ENCODE data around the gene EOGT. TPM values are rescaled to one million over a fixed set of nuclear protein-coding genes. Genes with fewer than 3 reads are reported as not detected.
A peak's percentile ranks its signal among the peaks of the same experiment; 100 is the strongest.

Gene EOGT
- total and polyA plus RNA-seq, 2 experiments from 2014 or later = 11.9 to 27.2 TPM

DNA sequence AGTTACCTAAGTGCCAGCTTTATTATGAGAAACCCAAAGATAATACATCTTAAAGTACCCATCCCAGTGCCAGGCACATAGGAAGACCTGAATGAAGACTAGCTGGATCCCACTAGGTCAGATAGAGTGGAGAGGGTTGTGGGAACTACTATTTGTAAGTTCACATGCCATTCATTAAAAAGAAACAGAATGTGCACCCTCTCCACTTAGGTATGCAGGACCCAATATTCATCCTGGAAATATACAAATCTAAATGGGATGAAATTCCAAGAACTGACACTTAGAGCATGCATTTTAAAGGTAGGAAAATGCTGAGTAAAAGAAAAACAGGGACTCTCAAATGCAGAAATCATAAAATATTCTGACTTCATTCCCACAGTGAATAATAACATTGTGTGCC lies 14.3 kb downstream of the EOGT start (continued):
- TF ChIP-seq, protein P1, sequence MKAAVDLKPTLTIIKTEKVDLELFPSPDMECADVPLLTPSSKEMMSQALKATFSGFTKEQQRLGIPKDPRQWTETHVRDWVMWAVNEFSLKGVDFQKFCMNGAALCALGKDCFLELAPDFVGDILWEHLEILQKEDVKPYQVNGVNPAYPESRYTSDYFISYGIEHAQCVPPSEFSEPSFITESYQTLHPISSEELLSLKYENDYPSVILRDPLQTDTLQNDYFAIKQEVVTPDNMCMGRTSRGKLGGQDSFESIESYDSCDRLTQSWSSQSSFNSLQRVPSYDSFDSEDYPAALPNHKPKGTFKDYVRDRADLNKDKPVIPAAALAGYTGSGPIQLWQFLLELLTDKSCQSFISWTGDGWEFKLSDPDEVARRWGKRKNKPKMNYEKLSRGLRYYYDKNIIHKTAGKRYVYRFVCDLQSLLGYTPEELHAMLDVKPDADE (IDR thresholded peaks at IDR 0.05) = no peak
- no peak for TF ChIP-seq CREB1 (CRISPR knock-in tag; IDR thresholded peaks at IDR 0.05; ENCODE audit: low read depth)

DNA sequence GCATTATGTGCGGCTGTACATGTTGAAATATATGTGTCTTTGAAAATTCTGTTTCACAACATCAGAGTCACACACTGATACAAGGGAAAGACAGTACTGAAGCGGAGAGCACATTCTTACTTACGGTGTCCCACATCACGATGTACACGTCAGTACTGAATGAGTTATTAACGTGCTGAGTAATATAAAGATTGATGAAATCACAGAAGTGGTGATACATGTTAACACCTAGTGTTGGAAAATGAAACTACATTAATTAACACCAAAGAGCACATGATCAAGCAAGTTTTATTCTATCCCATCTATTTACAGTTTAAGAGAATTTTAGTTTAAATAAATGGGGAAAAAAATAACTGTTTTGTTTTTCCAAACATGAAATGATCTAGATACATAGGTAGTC lies 15.6 kb downstream of the EOGT start:
- no peak overlapping the region for H2AFZ ChIP-seq
- H3K36me3 ChIP-seq (ENCODE audit: insufficient read depth) = peaks cover 5% of the 10 kb centered on the region
- Mint-ChIP-seq H3K9me3 (peaks cover 7% of the 10 kb centered on the region; the same call in 2 of the 3 replicates), H3K4me1 (no peaks in the 10 kb centered on the region), H3K27me3 (ENCODE audit: insufficient read depth, low read depth, poor library complexity) (peaks cover 4% of the 10 kb centered on the region), H3K36me3 (ENCODE audit: low read depth) (peaks cover 60% of the 10 kb centered on the region), H3K4me3 (no peak overlapping the region), H3K27ac (no peak overlapping the region)
- ATAC-seq (no peak), DNase-seq (ENCODE audit: low spot score) (no peak)
- H3K4me3 ChIP-seq = no peak overlapping the region
- no peaks in the 10 kb centered on the region for H3K4me1 ChIP-seq (ENCODE audit: insufficient read depth)
- no peaks in the 10 kb centered on the region for H3K27me3 ChIP-seq (ENCODE audit: insufficient read depth)
- TF ChIP-seq, protein P2, sequence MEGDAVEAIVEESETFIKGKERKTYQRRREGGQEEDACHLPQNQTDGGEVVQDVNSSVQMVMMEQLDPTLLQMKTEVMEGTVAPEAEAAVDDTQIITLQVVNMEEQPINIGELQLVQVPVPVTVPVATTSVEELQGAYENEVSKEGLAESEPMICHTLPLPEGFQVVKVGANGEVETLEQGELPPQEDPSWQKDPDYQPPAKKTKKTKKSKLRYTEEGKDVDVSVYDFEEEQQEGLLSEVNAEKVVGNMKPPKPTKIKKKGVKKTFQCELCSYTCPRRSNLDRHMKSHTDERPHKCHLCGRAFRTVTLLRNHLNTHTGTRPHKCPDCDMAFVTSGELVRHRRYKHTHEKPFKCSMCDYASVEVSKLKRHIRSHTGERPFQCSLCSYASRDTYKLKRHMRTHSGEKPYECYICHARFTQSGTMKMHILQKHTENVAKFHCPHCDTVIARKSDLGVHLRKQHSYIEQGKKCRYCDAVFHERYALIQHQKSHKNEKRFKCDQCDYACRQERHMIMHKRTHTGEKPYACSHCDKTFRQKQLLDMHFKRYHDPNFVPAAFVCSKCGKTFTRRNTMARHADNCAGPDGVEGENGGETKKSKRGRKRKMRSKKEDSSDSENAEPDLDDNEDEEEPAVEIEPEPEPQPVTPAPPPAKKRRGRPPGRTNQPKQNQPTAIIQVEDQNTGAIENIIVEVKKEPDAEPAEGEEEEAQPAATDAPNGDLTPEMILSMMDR (conservative IDR thresholded peaks at IDR 0.05; ENCODE audit: low read depth in 2 of 2) = peak in 1 of 2 experiments; percentile 29; a peak in 1 of 4 replicates
- TF ChIP-seq EZH2phosphoT487 (IDR thresholded peaks at IDR 0.05; ENCODE audit: unreplicated experiment) (no peak), ZNF331 (CRISPR knock-in tag; IDR thresholded peaks at IDR 0.05; ENCODE audit: low read depth) (no peak)
- H3K4me2 ChIP-seq = no peak overlapping the region
- no peaks in the 10 kb centered on the region for H3K9me2 ChIP-seq (ENCODE audit: insufficient read depth)
- no peaks in the 10 kb centered on the region for H3K79me2 ChIP-seq (replicated peaks; ENCODE audit: insufficient read depth)
- no peaks in the 10 kb centered on the region for H4K20me1 ChIP-seq (replicated peaks; ENCODE audit: insufficient read depth)
- H3K27ac ChIP-seq (ENCODE audit: low read depth) = no peak overlapping the region
- H3F3A ChIP-seq (replicated peaks; ENCODE audit: low read depth) = no peaks in the 10 kb centered on the region

DNA sequence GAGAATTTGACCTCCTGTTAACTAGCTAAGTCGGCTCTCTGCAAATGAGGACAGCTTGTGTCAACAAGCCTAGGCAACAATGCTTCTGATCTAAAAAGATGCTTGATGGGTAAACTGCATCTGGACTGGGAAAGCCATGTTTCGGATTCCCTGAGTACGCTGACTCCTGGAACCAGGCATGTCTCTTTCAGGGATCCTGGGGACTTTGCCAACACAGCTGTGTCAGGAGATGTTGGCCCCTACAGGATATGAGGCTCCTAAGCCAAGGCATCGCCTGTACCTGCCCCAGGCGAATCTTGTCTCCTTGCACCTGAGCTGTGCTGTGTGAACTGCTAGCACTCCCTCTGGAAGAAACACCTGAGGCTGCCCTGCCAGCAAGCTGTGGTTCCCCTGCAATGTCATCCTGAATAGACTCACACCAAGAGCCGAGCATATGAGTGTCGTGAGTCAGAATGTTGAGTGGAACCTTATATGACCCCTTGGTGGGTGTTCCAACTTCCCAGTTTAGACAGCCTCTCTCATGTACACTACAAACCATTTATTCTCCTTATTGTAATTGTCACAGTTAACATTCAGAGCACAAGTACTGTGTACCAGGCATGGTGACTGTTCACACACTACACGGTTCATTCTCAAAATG lies 17.0 kb downstream of the EOGT start:
- peak overlapping the region; percentile 7; the same call in 1 of the 2 replicates for H3K27ac Mint-ChIP-seq
- H3K27me3 Mint-ChIP-seq (ENCODE audit: insufficient read depth, low read depth, poor library complexity) = peaks cover 4% of the 10 kb centered on the region
- peaks cover 68% of the 10 kb centered on the region for H3K36me3 Mint-ChIP-seq (ENCODE audit: low read depth)
- TF ChIP-seq, protein P1 (IDR thresholded peaks at IDR 0.05) = no peak
- TF ChIP-seq EZH2 (IDR thresholded peaks at IDR 0.05; ENCODE audit: low read depth, unreplicated experiment) (no peak), STAT1 (IDR thresholded peaks at IDR 0.05; ENCODE audit: unreplicated experiment) (no peak), CREB1 (CRISPR knock-in tag; IDR thresholded peaks at IDR 0.05; ENCODE audit: low read depth) (no peak), POLR2AphosphoS5 (IDR thresholded peaks at IDR 0.05; ENCODE audit: low read depth) (no peak), JUNB (IDR thresholded peaks at IDR 0.05; ENCODE audit: unreplicated experiment) (no peak), NANOG (IDR thresholded peaks at IDR 0.05; ENCODE audit: borderline replicate concordance) (no peak), EZH2phosphoT487 (IDR thresholded peaks at IDR 0.05; ENCODE audit: unreplicated experiment) (no peak)
- TF ChIP-seq, protein P2 (conservative IDR thresholded peaks at IDR 0.05; ENCODE audit: low read depth in 2 of 2) = no peak

More for the DNA sequence above, 17.0 kb downstream of the EOGT start:
- no peaks in the 10 kb centered on the region for H3K79me2 ChIP-seq (replicated peaks; ENCODE audit: insufficient read depth)
- no peak for DNase-seq (ENCODE audit: low spot score)
- no peak overlapping the region for H3K27ac ChIP-seq (ENCODE audit: low read depth)
- no peak for ATAC-seq
- no peaks in the 10 kb centered on the region for H3K4me1 ChIP-seq (ENCODE audit: insufficient read depth)
- no peaks in the 10 kb centered on the region for H3K27me3 ChIP-seq (ENCODE audit: insufficient read depth)
- H3K4me2 ChIP-seq = no peak overlapping the region
- H3K4me3 ChIP-seq = no peak overlapping the region
- H3K9me3 Mint-ChIP-seq = peaks cover 11% of the 10 kb centered on the region
- H3K4me1 Mint-ChIP-seq = no peaks in the 10 kb centered on the region
- H3F3A ChIP-seq (replicated peaks; ENCODE audit: low read depth) = no peaks in the 10 kb centered on the region
- peaks cover 6% of the 10 kb centered on the region for H3K36me3 ChIP-seq (ENCODE audit: insufficient read depth)
- H4K20me1 ChIP-seq (replicated peaks; ENCODE audit: insufficient read depth) = no peaks in the 10 kb centered on the region
- H2AFZ ChIP-seq = no peak overlapping the region
- no peaks in the 10 kb centered on the region for H3K9me2 ChIP-seq (ENCODE audit: insufficient read depth)
- H3K4me3 Mint-ChIP-seq = no peak overlapping the region

Measured in GM23338 (cell line).